ENCODE measurements around the gene MRPL12. TPM values are rescaled to one million over a fixed set of nuclear protein-coding genes. Genes with fewer than 3 reads are reported as not detected.

Gene MRPL12
- total and polyA plus RNA-seq, 2 of the 13 experiments (the other 11 are each of a cell fraction or from before 2014, with no cell fraction given) = 39.1 to 94.1 TPM

DNA sequence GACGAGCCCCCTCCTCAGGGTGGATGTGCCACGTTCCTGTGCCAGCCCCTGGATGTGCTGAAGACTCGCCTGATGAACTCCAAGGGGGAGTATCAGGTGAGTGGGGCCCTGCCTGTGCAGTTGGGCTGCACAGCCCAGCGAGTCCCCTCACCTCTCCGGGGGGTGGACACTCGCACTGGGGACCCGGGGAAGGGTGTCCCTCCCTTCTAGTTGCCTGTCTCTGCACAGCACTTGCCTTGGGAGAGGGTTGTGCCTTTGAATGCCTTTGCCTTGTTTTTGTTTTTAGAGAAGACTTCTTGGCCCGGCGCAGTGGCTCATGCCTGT is 14.6 kb downstream of the MRPL12 start:
- Histone ChIP-seq H3K27me3 (ENCODE audit: control insufficient read depth in 1 of 2, insufficient read depth in 2 of 2, low read length in 2 of 2) (no peaks in the 10 kb centered on the region; a peak in 1 of 5 replicates), H3K4me2 (ENCODE audit: low read depth, low read length) (no peak overlapping the region), H3K4me1 (ENCODE audit: insufficient read depth, low read length) (peaks cover 21% of the 10 kb centered on the region), H3K36me3 (replicated peaks in 1 of 2; ENCODE audit: control insufficient read depth in 1 of 2, insufficient read depth in 2 of 2, low read length in 2 of 2) (peaks cover 21 to 47% of the 10 kb centered on the region in 2 experiments), H2AFZ (ENCODE audit: low read length) (no peak overlapping the region), H3K9me3 (ENCODE audit: low read length) (no peaks in the 10 kb centered on the region), H3K79me2 (ENCODE audit: insufficient read depth, low read length) (peaks cover 29% of the 10 kb centered on the region), H3K4me3 (replicated peaks in 1 of 3; ENCODE audit: insufficient read depth in 1 of 3, low read depth in 2 of 3, low read length in 3 of 3) (no peak overlapping the region), H3K27ac (ENCODE audit: extremely low read length, insufficient read depth, low read length) (no peak overlapping the region), H4K20me1 (ENCODE audit: insufficient read depth, low read length) (no peaks in the 10 kb centered on the region), H3K9ac (ENCODE audit: insufficient read depth, low read depth, low read length) (no peak overlapping the region)
- no TSS peak for BruUV-seq (replicated peaks)
- POLR2A ChIA-PET = no interaction called here
- 100% methylated on average over 2 of the region's 9 CpGs for WGBS (ENCODE audit: low lambda C conversion rate)
- FAIRE-seq (no peak), ATAC-seq (no peak), DNase-seq (ENCODE audit: low spot score) (no peak)
- intact Hi-C loops (cut with micrococcal nuclease; ENCODE audit: unreplicated experiment) = no loop called here
- in situ Hi-C loops (cut with HindIII; ENCODE audit: extremely low pct_ligation_motif_present, low pct_unique_long_range_greater_than_20kb) = no loop called here
- CTCF ChIA-PET (ENCODE audit: low intra/inter-chr PET ratio, low total read pairs) = no interaction called here
- TF ChIP-seq ZNF552 (CRISPR knock-in tag; IDR thresholded peaks at IDR 0.05; ENCODE audit: borderline replicate concordance) = no peak
- TF ChIP-seq NCOA1 (CRISPR knock-in tag; IDR thresholded peaks at IDR 0.05) = no peak
- no peak for TF ChIP-seq JUNB (CRISPR knock-in tag; IDR thresholded peaks at IDR 0.05; ENCODE audit: borderline replicate concordance)
- TF ChIP-seq ZNF644 (CRISPR knock-in tag; IDR thresholded peaks at IDR 0.05; ENCODE audit: low read depth) = no peak
- no peak for TF ChIP-seq MEIS2 (CRISPR knock-in tag; IDR thresholded peaks at IDR 0.05)
- TF ChIP-seq GPBP1L1 (CRISPR knock-in tag; IDR thresholded peaks at IDR 0.05) = no peak
- no peak for TF ChIP-seq PCBP2 (optimal IDR thresholded peaks at IDR 0.05; ENCODE audit: low read depth, low read length, poor library complexity, severe bottlenecking)
- no peak for TF ChIP-seq REL (CRISPR knock-in tag; conservative IDR thresholded peaks at IDR 0.05)
- TF ChIP-seq ZNF780A (CRISPR knock-in tag; IDR thresholded peaks at IDR 0.05) = no peak
- no peak for TF ChIP-seq SALL2 (CRISPR knock-in tag; IDR thresholded peaks at IDR 0.05)
- no peak for TF ChIP-seq ZNF18 (CRISPR knock-in tag; IDR thresholded peaks at IDR 0.05; ENCODE audit: insufficient replicate concordance)
- no peak for TF ChIP-seq YEATS4 (CRISPR knock-in tag; IDR thresholded peaks at IDR 0.05; ENCODE audit: borderline replicate concordance)
- no peak for TF ChIP-seq BRD4 (CRISPR knock-in tag; IDR thresholded peaks at IDR 0.05)
- no peak for TF ChIP-seq ZNF337 (CRISPR knock-in tag; IDR thresholded peaks at IDR 0.05; ENCODE audit: borderline replicate concordance, low read depth)

All from HepG2 (cell line).